HG03520 (cell line): Measurements from ENCODE around the gene DGCR2.
"Not testable (repeated sequence)": the region's sequence is repeated elsewhere in the genome, so short reads cannot be mapped to it uniquely, and the experiment has no call there.

Experiments used
- ATAC-seq: cut with Tn5 transposase; IDR thresholded peaks from one replicate; pipeline ENCODE4 v1.9.1; 2021; ENCODE audit warnings: mild to moderate bottlenecking, moderate library complexity; ENCODE audit not compliant: unreplicated experiment

Gene DGCR2

DNA sequence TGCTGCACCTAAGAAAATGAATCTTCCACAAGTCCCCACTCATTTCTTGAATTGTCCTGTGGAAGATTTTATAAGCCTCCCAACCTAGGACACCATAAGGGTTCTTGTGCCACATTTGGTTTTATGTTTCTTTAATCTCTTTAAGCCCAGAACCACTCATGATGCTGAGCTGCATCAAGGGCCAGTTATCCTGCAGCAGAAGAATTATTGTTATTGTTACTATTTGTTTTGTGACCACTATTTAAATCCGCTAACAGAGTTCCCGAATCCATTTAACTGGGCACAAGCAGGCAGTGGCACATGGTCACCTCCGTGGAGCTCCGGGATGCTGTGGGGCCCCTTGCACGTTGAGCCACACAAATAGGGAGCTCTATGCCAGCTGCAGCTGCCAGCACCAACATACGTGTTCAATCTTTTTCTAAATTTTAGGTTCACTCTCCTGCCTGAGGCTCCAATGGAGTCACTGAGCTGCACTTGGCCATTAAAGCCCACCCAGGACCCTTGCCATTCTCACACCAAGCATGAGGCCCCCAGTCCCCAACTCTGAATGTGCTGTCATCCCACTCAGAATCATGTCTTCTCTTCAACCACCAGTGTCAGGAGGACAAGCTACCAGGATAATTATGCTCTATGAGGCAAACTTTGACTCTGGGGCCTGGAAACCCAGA, 60.6 kb downstream of the DGCR2 start:
- ATAC-seq: no peak

DNA sequence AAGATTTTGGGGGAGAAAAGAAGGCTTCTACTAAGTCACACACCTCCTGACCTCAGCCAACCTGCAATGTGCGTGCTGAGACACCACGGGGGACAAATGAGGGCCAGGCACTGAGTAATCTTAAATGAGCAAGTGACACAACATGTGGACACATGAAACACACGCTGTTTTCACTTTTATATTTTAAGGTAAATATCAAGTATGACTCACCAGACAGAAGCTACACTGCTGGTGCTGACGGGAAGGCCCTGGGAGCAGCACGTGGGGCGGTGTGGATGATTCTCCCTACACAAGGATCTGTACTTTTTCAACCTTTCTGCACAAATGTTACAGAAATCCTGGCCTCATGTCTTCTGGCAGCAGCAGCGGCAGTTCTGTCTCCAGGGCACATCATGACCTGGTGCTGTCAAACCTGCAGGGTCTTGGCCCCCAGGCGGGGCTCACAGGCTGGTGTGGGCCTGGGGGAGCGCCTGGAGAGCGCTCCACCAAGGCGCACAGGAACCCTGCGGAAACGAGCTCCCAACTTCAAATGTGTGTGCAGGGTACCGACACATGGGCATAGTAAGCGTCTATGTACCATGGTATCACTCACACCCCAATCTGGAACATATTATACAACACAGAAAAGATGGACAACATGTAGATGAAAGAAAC, 61.7 kb downstream of the DGCR2 start:
- ATAC-seq: no peak

DNA sequence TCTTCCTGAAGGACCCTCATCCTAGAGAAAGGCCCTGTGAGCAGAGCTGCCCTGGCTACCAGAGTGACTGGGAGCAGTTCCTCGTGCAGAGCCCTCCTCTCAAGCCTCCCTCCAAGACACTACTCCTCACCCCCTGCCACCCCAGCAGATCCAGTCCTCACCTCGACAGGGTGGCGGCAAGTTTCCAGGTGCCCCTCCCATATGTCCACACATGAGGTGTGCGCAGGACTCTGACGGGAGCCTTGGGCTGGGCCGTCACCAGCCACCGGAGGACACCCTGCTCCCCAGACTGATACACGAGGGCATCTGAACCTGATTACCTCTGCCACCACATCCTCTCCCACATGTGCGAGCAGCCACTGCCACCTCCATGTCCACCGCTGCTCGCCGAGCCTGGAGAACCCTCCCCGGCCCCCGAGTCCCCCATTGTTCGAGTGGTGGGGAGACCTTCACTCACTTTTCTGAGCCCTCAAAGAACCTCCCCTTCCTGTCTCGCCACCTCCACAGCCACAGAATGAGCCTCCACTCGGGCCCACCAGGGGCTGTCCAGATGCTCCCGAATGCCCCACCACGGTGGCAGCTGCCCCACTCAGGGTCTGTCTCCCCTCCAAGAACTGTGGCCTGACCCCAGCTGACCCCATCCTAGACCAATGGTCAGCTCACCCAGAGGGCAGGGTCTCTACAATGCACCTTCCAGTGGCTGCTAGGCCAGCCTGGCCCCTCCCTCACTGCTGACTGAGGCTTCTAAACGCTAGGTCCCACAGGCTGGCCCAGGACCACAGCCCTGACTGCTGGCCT, 62.5 kb downstream of the DGCR2 start:
- no peak for ATAC-seq

DNA sequence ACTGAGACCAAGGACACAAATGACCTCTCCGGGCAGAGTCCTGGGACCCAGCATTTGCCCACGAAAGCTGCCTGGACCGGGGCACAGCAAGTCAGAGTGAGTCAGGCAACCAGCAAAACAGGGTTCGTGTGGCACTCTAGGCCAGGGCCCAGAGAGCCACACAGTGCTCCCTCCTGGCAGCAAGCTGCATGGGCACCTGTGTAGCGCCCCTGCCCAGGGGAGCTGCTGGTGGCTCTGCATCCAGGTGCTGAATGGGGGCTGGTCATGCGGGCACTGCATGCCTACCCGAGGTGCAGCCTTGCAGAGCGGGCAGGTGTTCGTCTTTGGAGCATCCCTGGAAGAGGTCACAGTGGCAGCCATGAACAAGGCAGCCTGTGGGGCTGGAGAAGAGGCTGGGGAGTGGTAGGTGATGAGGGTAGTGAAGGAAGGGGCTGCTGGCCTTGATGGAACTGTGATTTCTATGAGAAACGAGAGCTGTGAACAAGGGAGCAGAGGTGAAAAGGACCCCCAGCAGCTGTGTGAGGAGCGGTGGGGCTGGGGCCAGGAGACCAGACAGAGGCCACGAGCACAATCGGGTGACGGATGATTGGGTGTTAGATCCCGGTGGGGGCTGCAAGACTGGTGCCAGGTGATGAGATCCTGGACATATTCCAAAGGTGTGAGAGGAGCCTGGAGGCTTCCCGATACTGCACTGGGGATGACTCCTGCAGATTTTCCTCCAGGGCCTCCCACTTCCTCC, 63.3 kb downstream of the DGCR2 start:
- no peak for ATAC-seq

DNA sequence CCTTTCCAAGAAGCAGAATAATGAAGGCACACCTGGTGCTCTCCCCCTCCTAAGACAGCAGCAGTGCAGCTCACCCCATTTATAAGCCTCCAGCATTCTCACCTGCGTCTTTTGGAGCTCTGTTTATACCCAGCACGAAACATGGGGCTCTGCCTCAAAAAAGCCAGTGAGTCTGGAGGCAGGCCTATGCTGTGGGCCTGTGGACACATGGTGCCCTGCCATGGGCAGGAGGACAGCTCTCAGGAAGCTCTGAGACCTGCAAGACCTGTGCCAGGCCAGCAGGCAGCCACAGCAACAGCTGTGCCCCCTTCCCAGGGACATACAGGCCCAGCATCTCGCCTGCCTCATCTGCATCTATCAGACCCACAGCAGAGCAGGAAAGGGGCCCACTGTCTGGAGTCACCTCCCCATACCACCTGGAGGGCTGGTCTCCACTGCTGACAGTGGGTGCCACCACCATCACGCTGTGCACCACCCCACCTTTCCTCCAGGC, 64.2 kb downstream of the DGCR2 start:
- ATAC-seq: no peak

DNA sequence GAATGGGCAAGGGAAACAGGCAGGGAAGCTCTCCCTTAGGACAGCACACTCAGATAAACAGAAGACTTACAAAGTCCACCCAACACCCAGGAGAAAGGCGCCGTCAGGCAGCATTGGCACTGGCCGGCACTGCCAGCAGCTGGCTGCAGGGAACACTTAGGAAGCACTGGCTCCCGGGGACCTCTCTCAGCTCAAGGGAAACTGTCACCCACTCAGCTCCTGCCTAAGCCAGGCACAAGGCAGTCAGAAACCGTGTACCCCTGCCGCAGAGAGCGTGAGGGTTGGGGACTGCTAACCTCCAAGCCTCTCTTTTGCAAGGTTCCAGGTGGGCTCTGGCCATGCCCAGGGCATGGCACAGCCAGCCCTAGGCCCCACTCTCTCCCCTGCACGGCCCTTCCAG, 64.7 kb downstream of the DGCR2 start:
- no peak for ATAC-seq

DNA sequence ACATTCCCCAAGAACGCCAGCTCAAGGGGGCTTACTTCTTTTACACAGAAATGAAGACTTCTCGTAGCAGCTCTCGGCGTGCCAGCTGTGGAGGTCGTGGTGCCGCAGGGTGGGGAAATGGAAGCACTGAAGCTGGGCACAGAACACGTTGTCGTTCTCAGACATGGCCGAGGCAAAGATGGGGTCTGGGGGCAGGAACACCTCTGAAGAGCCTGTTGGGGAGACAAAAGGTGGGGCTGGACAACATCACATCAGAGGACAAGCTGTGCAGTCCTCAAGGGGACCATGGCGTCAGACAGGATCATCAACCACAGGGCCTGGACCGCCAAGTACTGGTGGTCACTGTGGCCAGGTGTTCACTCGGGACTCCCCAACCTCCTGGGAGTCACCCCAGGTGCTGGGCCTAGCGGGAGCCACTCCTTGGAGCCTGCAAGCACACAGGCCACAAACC, 65.2 kb downstream of the DGCR2 start:
- no peak for ATAC-seq

DNA sequence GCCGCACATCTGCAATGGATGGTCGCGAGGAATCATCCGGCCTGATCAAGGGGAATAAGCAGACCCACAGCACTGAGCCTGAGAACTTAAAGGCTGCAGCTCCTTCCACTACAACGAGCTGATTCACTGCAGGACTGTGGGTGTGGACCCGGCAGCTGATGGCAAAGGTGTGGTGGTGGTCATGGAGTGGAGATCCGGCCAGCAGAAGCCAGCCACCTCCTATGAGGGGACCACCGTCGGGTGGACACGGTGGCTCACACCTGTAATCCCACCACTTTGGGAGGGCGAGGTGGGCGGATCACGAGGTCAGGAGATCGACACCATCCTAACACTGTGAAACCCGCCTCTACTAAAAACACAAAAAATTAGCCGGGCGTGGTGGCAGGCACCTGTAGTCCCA, 66.4 kb downstream of the DGCR2 start:
- no peak for ATAC-seq

DNA sequence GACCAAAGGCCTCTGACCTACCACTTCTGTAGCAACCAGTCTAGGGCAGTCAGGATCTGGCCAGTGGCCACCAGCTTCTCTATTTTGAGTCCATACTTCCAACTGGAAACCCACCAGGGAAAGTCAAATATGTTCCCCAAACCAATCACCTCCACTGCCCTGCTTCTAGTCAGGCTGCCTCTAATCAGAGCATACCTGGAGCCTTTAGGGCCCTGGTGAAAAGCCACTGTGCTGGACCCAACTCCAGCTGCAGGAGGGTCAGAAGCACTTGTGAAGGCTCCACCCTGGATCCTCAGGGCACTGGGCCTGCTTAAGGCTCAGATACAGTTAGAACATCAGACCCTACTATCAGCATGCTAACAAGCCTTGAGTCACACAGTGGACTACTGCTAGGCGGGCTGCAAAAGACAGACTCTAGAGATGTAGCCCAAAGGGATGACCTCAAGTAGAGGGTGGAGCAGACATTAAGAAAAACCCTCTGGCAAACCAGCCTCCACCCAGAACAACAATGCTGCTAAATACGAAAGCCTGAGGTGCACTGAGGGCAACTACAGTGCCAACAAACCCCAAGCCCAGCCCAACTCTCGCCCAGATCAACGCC, 69.2 kb downstream of the DGCR2 start:
- no peak for ATAC-seq

DNA sequence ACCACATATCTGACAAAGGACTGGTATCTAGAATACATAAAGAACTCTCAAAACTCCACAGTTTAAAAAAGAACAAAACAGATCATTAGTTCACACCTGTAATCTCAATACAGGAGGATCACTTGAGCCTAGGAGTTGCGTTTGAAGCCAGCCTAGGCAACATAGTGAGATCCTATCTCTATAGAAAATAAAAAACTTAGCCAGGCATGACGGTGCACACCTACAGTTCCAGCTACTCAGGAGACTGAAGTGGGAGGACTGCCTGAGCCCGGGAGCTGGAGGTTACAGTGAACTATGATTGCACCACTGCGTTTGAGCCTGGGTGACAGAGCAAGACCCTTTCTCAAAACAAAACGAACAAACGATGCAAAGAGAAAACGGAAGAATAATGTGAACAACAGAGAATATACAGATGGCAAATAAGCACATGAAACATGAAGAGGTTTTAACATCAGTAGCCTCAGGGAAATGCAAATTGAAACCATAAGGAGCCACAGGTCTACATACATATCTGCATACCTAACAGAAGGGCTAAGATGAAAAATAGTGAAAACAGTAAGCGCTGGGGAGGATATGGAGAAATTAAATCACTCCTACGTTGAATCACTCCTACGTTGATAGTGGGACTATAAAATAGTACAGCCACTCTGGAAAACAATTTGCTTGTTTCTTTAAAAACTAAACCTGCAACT, 70.7 kb downstream of the DGCR2 start:
- no peak for ATAC-seq

DNA sequence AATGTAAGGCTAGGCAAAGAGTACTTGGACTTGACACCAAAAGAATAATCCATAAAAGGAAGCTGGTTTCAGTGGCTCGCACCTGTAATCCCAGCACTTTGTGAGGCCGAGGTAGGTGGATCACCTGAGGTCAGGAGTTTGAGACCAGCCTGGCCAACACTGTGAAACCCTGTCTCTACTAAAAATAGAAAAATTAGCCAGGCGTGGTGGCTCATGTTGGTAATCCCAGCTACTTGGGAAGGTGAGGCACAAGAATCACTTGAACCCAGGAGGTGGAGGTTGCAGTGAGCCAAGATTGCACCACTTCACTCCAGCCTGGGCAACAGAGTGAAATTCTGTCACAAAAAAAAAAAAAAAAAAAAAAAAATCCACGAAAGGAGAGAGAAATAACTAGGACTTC, 71.4 kb downstream of the DGCR2 start:
- not testable (repeated sequence) for ATAC-seq

DNA sequence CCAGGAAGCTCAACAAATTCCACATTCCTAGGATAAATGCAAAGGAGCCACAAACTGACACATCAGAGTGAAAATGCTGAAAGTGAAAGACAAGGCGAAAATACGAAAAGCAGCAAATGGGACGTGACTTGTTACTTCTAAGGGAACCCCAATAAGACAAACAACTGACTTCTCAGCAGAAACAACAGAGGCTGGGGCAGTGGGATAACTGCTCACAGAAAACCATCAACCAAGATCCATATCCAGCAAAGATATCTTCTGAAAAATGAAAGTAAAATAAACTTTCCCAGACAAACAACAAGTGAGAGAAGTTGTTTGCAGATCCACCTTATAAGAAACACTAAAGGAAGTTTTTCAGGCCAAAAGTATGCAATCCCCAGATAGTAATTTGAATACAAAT, 72.1 kb downstream of the DGCR2 start:
- ATAC-seq: no peak

DNA sequence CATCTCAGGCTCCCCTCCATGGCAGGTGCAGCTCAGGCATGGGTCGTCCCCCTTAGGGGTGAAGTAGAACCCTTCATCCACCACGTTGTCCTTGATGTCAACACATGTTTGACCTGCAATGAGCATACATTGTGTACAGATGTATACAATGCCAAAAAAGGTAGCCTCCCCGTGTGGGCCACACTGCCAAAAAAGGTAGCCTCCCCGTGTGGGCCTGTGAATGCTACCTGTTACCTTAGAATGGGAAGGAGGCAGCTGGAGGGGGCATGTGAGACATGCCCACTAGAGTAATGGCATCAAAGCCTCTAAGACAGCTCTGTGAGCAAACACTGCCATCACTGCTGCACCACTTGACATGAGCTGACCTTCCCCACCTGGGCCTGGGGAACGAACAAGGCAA, 73.7 kb downstream of the DGCR2 start:
- ATAC-seq: no peak

DNA sequence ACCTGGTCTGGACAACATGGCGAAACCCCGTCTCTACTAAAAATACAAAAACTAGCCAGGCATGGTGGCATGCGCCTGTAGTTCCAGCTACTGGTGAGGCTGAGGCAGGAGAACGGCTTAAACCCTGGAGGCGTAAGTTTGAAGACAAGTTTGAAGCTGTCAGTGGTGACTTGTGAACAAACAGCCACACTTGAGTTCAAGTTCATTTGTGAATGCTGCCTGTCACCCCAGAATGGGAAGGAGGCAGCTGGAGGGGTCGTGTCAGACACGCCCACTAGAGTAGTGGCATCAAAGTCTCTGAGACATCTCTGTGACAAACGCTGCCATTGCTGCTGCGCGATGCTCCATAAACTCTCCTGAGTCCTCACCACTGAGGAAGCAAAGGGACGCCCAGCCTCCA, 74.2 kb downstream of the DGCR2 start:
- ATAC-seq: no peak

DNA sequence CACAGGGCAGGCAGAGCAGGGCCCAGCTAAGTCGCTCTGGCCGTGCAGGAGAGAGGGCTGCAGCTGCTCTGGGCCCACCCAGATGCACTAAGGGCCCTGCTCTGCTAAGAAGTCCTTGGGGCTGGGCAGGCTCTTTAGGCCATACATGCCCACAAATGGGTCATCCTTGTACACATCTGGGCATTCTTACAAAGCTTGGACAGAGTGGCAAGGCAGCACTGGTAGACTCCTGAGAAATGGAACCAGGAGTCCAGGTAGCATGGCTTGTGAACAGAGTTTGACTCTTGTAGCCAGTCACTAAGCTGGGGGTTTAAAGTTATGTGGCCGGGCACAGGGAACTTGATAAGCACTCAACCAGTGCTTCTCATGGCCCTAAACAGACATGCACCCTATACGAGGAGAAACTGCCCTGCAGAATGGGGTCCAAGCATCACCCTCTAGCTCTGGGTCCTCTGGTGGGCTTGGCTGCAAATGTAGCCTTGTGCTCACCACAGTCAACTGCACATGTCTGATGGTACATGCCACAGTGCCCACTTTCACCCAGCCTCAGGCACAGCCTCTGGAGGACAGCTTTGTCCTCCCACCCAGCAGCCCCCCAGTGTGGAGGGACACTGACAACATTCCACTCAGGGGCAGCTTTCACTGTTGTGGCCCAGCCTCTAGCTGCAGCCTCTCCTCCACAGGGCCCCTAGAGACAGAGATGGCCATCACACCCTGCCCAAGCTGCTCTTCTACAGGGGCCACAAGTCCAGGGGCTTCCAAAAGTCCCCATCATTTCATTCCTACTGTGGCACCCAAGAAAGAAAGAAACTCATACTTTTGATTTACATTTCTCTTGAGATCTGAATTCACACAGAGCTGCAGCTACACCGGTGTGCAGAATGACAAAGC, 75.2 kb downstream of the DGCR2 start:
- ATAC-seq: no peak

DNA sequence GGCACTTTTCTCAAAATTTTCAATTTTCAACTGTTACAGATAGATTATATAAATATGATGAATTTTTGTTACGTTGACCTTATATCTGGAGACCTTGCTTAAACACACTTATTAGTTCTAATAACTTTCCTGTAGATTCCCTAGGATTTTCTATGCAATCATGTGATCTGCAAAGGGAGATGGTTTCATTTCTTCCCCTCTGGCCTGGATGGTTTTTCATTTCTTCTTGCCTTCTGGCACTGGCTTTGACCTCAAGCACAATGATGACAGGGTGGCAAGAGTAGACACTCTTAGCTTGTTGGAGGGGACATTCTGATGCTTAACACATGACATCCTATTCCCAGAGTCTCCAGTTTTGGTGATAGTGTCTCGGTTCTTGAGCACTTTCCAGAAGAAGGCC, 75.9 kb downstream of the DGCR2 start:
- ATAC-seq: no peak

DNA sequence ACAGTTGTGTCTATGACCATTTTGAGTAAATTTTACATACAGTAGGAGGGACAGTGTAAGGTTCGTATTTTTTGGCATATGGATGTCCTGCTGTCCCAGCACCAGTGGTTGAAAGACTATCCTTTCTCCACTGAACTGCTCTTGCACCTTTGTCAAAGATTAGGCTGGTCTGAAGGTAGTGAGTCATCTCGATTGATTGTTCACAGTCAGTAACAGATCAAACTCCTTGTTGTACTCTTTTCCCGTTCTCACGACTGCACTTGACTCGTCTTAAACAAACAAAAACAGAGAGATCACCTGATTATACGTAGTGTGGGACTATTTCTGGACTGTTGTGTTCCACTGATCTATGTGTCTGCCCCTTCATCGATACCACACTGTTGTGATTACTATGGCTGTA, 77.1 kb downstream of the DGCR2 start:
- ATAC-seq: no peak

DNA sequence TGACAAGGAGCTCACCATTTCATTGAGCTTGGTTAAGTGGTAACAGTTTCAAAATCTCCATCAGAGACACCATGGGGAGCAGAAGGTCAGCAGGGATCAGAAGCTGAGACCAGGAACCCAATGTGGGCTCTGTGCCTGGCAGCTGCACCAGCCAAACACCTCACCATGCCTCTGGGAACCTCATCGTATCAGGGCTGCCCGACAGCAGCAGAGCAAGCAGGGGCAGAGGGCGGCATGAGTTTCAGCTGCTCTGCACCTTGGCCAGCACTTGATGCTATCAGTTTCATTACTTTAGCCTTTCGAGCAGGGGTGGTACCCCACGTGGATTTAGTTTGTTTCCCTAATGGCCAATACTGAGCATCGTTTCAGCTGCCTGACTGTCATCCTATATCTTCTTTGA, 77.8 kb downstream of the DGCR2 start:
- ATAC-seq: no peak
